SHP77 (cell line): Measurements from ENCODE around the gene C1orf185.
"Not testable (repeated sequence)": the region's sequence is repeated elsewhere in the genome, so short reads cannot be mapped to it uniquely, and the experiment has no call there.

Source experiments
- DNase-seq, 2 experiments: peaks; one replicate each; lab custom pipeline; 2025; lab: John Stamatoyannopoulos, UW

The C1orf185 gene

DNA sequence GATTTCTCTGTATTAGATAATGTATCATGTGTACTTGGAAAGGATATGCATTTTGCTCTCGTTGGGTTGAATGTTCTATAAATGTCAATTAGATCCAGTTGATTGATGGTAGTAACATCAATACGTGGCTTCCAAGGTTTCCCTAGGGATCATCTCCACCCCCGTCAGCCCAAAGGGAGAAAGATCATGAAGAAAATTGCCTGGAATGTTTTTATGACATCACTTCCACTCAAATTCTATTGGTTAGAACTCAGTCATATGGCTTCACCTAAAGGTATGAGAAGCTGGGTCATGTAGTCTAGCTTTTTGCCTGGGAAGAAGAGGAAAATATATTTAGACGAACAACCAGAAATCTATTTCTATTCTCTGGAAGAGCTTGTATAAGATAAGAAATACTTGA, at the start of gene C1orf185:
Gene C1orf185, plus strand, starts transcription at position 253 of the 400 bp plus-strand sequence. Its CDS starts 6 bp downstream, at position 259.
- DNase-seq = no peak

DNA sequence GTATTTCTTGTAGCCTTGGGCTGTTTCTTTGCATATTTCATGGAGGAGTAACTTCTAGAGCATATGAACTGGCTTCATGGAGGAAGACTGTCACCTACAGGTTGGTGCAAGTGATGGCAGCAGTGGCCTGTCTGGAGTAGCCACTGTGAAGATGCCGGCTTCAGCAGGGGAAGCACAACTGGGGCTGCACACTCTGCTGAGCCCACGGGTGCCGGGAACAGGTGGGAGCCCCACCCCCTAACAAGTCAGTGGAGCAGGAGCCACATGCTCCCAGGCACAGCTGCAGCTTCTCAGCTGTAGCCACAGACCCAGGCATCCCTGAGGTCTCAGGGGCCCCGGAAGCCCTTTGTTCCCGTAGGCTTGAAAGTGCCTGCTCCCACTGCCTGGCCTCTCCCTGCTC, 43.2 kb upstream of the C1orf185 start:
- DNase-seq = peak; percentile 31 to 47

DNA sequence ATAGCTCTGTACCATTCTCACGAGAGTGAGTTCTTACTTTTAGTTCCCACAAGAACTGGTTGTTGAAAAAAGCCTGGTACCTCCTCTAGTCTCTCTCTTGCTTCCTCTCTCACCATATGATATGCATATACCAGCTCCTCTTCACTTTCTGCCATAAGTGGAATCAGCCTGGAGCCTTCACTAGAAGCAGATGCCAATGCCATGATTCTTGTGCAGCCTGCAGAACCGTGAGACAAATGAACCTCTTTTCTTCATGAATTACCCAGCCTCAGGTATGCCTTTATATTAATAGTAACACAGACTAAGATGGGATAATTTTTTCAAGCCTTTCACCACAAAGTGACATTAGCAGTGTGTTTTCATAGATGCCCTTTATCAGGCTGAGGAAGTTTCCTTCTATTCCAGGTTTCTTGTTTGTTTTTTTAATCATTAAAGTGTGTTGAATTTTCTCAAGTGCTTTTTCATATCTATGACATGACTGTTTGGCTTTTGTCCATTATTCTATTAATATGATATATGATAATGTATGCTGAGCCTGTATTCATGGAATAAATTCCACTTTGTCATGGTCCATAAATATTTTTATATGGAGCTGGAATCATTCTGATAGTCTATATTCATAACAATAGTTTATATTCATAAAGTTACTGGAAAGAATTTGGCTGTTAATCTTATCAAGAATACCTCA, 40.7 kb upstream of the C1orf185 start:
- no peak for DNase-seq

DNA sequence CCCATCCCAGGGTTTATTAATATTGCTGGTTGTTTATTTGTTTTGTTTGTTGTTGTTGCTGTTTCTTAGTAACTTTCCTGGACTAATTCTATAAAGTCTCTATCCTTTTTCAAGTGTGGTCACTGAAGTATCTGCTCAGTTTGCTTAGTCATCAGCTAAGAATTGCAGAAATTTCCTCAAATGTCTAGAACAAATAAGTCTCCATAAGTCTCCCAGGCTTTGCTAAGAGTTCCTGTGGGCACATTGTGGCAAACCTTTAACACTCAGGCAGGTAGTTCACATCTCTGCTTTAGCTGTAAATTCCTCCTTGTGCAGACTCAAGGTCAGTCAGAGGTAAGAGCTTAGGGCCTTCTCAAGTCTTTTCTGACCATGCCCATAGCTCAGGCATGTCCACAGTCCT, 38.9 kb upstream of the C1orf185 start:
- DNase-seq = no peak

DNA sequence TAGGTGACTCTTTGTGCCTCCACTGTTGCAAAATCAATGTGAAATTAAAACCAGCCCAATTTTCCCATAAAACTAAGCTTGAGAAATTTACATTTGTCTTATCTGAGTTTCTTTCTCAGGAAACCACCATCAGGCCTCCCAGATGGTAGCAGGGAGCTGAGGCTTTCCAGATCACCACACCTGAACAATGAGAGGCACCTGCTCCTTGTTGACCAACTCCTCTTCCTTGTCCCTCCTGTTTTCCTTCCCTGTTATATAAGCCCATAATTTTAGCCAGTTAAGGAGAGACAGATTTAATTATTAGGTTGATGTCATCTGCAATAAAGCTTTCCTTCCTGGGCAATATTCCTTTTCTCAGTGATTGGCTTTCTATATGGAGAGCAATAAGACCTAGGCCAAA, 32.0 kb upstream of the C1orf185 start:
- DNase-seq = peak; percentile 12 to 15

DNA sequence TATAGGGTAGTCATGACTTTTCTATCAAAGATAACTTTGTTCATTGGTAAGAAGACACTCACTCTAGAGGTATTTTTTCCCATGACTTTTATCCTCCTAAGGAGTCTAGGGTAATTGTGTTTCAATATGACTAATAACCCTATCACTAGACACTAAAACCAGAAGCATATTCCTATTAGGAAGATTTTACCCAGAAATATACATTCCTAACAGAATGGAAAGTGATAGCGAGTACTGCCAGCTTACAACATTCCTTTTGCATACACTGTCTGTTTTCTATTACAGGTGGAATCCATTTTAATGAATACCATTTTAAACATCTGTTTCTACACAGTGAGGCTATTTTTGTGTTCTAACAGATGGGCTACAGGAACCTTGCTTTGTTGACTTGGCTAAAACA, 31.4 kb upstream of the C1orf185 start:
- DNase-seq = no peak

DNA sequence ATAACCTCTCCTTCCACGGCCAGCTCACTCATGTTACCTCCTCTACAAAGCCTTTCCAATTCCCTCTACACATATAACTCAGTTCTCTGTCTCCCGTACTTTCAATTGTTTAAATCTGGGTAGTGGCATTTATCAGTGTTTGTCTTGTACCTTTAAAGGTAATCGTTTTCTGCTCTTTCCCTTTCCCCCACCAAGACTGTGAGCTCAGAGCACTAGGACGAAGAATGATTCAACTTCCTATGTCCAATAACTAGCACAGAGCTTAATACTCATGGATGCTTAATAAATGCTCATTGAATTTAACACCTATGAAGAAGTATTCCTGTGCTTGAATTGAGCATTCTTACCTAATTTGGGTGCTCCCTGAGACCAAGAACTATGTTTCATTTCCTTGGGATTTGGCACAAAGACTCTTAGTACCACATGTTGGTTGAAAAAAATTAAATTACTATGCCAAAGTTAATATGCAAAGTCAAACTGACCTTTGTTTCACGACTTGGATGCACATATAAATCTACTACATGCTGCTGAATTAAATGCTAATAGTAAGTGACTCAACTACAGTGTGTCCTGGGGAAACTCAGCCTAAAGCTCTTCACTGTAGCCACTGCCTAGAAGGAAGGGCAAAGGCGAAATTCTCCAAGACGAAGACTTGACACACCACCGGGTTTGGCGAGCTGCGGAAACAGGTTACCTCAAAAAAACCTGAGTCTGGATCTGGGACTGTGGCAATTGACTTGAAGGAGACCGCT, 30.6 kb upstream of the C1orf185 start:
- DNase-seq = no peak

DNA sequence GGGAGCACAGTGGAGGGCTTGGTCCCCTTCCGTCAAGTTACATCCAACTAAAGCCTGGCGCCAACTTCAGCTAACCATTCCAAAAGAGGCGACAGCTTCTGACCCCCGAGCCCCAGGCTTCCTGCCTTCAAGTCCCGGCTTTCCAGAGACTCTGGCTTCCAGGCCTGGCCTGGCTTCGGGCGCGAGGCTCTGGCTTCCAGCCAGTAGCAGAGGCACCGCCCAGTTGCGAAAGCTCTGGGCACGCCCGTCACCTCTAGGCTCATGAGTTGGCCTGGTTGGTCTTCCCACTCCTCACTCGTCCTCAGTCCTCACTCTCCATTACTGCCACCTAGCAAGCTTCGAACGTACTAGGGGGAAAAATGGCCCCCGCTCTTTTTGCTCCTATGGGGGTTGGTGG, 30.0 kb upstream of the C1orf185 start:
- DNase-seq = no peak

DNA sequence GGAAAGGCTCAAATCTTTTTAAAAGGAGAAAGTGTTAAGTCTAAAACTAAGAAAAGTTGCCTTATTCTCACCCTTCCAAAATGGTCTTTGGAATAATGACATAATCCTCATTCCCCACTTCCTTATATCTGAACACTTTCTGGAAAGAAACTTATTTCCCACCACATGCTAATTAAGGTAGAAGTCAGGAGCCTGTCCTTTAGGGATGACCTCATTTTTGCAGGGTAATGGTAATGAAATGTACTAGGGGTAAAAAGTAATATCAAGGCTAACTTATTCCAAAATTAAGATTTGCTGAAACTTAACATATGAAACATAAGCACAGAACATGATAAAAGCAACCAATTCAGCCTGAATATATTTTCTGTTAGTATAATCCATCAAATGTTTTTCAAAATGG, 29.4 kb upstream of the C1orf185 start:
- DNase-seq = no peak

DNA sequence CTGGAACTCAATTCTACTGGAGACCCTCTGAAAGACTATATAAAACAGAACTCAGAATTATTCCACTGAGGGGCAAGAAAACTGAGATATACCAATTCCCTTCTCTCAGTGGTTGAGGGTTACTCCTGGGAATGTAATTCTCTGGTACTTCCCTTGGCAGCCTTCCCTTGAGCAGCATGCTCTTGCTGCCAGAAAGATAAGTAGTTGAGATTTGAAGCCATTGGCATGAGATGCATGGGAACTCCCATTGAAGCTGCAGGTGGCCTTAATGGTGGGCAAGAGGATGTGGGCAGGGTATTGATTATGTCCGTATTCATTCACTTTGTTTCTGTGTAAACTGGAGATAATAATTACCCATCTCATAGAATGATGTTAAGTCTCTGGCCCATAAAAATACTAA, 28.6 kb upstream of the C1orf185 start:
- no peak for DNase-seq

DNA sequence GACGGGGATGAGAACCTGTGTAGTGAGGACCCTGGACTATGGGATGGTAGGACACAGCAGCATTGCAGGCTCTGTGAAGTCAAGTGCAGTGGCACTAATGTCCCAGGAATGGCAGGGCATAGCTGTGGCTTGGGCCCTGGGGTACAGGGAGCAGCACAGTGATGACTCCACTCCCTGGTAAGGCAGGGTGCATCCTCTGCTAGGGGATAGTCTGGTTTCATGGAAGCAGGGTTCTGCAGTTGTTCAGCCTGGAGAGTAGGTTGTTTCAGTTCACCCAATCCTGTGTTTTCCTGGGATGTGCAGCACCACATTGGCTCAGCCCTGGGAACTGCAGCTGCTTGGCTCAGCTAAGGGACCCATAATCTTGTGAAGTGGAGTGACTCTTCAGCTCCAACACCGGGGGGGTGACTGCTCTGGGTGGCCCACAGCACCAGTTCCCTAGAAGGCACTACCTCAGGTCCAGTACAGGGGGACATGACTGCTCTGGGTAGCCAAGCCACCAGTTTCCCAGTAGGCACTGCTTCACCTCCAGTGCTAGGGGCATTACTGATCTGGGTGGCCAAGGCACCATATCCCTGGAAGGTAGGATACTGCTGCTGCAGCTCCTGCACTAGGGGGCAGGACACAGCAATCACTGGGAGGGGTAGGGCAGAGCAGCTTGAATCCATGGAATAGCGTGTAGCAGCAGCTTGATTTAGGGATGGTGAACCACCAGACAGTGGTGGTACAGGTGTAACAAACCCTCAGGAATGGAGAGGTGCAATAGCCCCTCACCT, 15.3 kb upstream of the C1orf185 start:
- no peak for DNase-seq

DNA sequence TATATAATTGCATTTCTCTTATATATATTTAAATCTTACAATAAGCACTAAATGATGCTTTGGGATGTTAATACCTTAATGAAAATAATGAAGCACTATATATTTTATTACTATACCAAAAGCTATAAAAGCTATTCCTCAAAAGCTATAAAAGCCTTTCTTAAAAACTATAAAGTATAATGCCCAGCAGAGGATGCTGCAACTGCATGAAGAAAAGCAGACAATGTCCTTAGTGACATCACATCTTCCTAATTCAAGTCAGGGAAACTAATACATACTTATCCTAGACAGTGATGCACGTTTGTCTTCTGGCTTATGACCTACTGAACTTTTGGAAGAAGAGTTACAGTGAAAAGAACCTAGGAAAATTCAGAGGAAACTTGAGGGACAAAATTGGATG, 13.6 kb upstream of the C1orf185 start:
- no peak for DNase-seq

DNA sequence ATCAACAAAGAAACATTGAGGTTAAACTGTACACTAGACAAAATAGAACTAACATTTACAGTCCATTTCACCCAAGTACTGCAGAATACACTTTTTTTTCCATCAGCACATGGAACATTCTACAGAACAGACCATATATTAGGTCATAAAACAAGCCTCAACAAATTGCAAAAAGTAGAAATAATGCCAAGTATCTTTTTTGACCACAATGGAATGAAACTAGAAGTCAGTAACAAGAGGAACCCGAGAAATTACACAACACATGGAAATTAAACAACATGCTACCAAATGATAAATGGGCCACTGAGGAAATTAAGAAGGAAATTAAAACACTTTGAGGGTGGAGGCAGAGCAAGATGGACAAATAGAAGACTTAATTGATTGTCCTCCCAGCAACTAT, 8.4 kb upstream of the C1orf185 start:
- DNase-seq = no peak

DNA sequence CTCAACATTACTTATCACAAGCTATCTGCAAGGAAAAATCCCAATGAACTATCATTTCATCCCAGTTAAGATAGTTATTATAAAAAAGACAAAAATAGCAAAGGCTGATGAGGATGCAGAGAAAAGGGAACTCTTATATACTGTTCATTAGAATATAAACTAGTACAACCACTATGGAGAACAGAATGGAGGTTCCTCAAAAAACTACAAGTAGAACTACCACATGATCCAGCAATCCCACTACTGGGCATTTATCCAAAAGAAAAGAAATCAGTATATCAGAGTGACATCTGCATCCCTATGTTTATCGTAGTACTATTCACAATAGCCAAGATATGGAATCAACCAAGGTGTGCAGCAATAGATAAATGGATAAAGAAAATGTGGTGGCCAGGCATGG, 4.9 kb upstream of the C1orf185 start:
- DNase-seq = no peak

DNA sequence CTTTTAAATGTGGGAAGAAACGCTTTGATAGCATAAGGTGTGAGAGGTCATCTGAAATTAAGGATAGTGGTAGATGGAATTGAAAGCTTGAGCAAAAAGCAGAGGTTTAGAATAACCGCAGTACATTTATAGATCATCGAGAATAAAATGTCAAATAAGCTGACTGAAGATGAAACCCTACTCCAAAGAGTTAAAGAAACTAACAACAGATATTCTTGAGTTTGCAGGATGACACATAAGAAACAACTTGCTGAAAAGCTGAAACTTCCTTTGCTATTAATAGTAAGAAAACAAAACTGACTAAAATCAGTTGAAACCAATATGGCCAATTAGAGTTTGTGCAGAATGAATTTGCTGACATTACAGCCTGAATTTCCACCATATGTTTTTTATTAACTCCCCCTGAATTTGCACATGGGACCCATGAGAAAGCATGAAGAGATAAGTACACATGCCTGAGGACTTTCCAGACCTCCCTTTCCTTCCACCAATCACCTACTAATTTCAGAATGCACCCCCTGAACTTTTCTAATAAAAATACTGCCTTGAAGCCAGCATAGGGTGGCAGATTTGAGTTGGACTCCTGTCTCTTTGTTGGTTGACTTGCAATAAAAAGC, 1.7 kb upstream of the C1orf185 start:
- DNase-seq = no peak

DNA sequence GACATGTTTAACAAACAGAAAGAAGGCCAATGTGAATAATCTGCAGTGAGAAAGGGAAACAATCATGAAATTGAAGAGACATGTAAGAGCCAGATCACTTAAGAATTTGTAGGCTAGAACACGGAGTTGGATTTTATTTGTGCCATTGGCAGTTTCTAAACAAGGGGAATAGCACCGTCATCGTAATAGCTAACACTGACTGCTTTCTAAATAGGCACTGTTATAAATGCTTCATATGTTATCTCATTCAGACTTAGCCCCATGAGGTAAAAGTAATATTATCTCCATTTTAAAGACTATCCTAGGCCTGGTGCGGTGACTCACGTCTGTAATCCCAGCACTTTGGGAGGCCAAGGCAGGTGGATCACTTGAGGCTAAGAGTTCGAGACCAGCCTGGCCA, 12.1 kb downstream of the C1orf185 start:
- no peak for DNase-seq

DNA sequence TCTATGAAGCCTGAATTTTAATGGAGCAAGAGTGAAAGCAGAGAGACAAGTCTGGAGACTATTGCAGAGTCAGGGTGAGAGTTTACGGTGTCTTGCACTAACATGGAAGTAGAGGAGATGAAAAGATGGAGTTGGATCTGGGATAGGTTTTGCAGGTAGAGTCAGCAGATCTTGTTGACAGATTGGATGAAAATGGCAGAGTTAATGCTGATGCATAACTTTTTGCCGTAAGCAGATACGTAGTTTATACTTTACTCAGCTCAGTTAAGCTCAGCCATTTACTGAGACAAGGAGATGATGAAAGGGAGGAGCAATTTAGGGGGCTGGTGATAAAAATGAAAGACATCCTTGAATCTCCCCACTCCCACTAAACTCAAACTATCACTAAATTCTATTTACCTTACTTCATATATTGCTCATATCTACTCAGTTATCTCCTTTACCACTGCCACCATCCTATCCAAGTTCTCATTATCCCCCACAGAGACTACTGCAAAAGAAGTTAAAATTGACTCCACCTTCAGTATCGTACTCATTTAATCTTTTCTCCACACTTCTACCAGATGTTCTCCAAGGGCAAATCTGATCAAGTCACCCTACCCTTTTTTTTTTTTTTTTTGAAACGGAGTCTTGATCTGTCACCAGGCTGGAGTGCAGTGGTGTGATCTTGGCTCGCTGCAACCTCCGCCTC, 13.8 kb downstream of the C1orf185 start:
- DNase-seq = no peak

DNA sequence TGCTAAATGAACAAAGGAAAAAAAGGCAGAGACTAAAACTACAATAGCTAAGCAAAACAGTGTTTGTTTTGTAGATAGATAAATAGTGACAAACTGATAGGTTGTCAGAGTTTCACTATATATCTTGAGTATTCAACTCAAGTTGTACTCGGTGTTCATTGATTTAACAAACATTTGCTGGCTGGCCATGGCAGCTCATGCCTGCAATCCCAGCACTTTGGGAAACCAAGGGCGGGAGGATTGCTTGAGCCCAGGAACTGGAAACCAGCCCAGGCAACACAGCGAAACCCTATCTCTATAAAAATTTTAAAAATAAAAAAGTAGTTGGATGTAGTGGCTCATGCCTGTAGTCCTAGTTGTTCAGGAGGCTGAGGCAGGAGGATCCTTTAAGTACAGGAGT, 17.3 kb downstream of the C1orf185 start:
- DNase-seq = no peak

DNA sequence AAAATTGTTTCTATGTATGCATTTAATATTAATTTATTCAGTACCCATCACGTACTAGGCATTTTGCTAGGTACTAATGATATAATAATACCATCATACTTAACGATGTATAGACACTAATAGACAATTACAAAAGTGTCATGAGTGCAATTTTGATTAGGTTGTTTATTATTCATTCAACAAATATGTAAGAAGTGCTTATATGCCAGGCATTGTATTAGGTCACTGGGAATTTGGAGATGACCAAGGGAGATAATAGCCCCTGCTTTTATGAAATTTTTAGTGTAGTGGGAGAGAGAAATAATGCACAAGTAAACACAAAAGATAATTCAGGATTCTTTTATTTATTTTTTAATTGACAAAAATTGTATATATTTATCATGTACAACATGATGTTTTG, 18.6 kb downstream of the C1orf185 start:
- no peak for DNase-seq

DNA sequence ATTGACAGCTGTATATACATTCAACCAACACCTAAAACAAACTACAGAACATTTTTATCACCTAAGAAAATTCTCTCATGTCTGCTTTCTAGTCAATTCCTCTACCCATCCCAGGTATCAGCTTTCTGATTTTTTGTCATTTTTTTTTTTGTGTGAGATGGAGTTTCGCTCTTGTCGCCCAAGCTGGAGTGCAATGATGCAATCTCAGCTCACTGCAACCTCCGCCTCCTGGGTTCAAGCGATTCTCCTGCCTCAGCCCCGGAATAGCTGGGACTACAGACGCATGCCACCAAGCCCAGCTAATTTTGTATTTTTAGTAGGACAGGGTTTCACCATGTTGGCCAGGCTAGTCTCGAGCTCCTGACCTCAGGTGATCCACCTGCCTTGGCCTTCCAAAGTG, 25.1 kb downstream of the C1orf185 start:
- DNase-seq = not testable (repeated sequence)

DNA sequence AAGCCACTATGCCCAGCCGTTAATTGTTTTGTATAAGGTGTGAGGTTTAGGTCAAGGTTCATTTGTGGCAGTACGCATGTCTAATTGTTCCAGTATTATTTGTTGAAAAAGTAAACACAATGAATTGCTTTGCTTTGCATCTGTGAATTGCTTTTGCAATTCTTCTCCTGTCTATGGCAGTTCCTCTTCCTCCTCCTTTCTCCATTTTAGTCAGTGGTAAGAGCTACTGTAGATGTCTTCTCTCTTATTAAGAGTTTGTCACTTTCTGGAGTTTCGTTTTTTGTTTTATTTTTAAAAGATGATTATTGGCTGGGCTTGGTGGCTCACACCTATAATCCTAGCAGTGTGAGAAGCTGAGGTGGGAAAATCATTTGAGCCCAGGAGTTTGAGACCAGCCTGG, 29.2 kb downstream of the C1orf185 start:
- no peak for DNase-seq

DNA sequence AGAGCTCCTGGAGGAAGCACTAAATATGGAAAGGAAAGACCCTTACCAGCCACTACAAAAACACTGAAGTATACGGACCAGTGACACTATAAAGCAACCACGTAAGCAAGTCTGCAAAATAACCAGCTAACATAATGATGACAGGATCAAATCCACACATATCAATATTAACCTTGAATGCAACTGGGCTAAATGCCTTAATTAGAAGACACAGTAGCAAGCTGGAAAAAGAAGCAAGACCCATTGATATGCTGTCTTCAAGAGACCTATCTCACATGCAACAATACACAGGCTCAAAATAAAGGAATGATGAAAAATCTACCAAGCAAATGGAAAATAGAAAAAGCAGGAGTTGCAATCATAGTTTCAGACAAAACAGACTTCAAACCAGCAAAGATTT, 31.0 kb downstream of the C1orf185 start:
- no peak for DNase-seq
